Activated CD8-positive, alpha-beta T cell treated with anti-CD3 and anti-CD28 coated beads for 36 hours (primary cell): ENCODE data around the gene MBNL1. TPM values are rescaled to one million over a fixed set of nuclear protein-coding genes. Genes with fewer than 3 reads are reported as not detected.
"Not testable (repeated sequence)": the region's sequence is repeated elsewhere in the genome, so short reads cannot be mapped to it uniquely, and the experiment has no call there.

ENCODE experiments used
- ATAC-seq: fragments of 200-7000 bp; cut with Tn5 transposase; one replicate; pipeline ENCODE4 v1.10.0; 2021; ENCODE audit warnings: mild to moderate bottlenecking, moderate library complexity
- CTCF ChIA-PET: fragments of 350-600 bp; sonication (Branson Sonifier 250); formaldehyde crosslinking; loops from one replicate; lab custom pipeline; 2021; ENCODE audit warnings: antibody characterized with exemption; lab: Charles Lee
- POLR2A ChIA-PET: fragments of 350-600 bp; sonication (Branson Sonifier 250); formaldehyde crosslinking; loops from one replicate; lab custom pipeline; 2021; ENCODE audit warnings: antibody characterized with exemption; lab: Charles Lee
- DNase-seq: peaks from one replicate; pipeline ENCODE4 v3.0.0-alpha.2; 2020
- H3K27ac Mint-ChIP-seq: one replicate; pipeline ENCODE4 v1.8.0; 2021; ENCODE audit warnings: mild to moderate bottlenecking, mixed read lengths
- H3K27me3 Mint-ChIP-seq: one replicate; pipeline ENCODE4 v1.8.0; 2021; ENCODE audit warnings: mixed read lengths
- H3K36me3 Mint-ChIP-seq: one replicate; pipeline ENCODE4 v1.8.0; 2021; ENCODE audit warnings: low read depth, mixed read lengths
- H3K4me1 Mint-ChIP-seq: one replicate; pipeline ENCODE4 v1.8.0; 2021; ENCODE audit warnings: low read depth, mixed read lengths
- H3K4me3 Mint-ChIP-seq: one replicate; pipeline ENCODE4 v1.8.0; 2021; ENCODE audit warnings: mild to moderate bottlenecking, moderate library complexity, mixed read lengths
- H3K9me3 Mint-ChIP-seq: one replicate; pipeline ENCODE4 v1.8.0; 2021; ENCODE audit warnings: mixed read lengths
- CTCF ChIP-seq: fragments of 200-600 bp; IDR thresholded peaks from one replicate; pipeline ENCODE4 v1.8.0; 2022; ENCODE audit warnings: antibody characterized with exemption, mild to moderate bottlenecking
- intact Hi-C: fragments of 100-400 bp; cut with micrococcal nuclease; formaldehyde crosslinking; loops from one replicate; pipeline ENCODE4 v1.10.0; 2022
- total RNA-seq, 2 experiments: library from RNA; stranded (reverse); gene quantifications; one replicate each; pipeline ENCODE4 v1.2.3, GENCODE V29; 2021

The MBNL1 gene
- total RNA-seq, 2 experiments from 2014 or later, result 341 to 360 TPM

- Mint-ChIP-seq H3K36me3 (peaks cover 59% of the 10 kb centered on the region), H3K27me3 (no peaks in the 10 kb centered on the region), H3K9me3 (peaks cover 2% of the 10 kb centered on the region), H3K4me3 (no peak overlapping the region), H3K27ac (no peak overlapping the region), H3K4me1 (peaks cover 66% of the 10 kb centered on the region)
- DNase-seq, result no peak
- TF ChIP-seq CTCF, result no peak
- ChIA-PET POLR2A (no interaction called here), CTCF (interaction anchor here (0.9 to 1.6 kb wide), 3 partner anchors 10 to 148 kb away, joined by 3 to 5 read pairs (median 4); no protein-coding TSS in a partner anchor)
- intact Hi-C loops, result no loop called here
- ATAC-seq, result no peak
Observed at GRCh38 chr3:152392272-152392880, 123.6 kb downstream of the MBNL1 start.

- DNase-seq (no peak), ATAC-seq (no peak)
- no peak for TF ChIP-seq CTCF
- intact Hi-C loops, result no loop called here
- Mint-ChIP-seq H3K27me3 (no peaks in the 10 kb centered on the region), H3K36me3 (peaks cover 57% of the 10 kb centered on the region), H3K4me1 (peaks cover 64% of the 10 kb centered on the region), H3K27ac (peak overlapping the region; percentile 66), H3K9me3 (peaks cover 2% of the 10 kb centered on the region), H3K4me3 (no peak overlapping the region)
- ChIA-PET POLR2A (no interaction called here), CTCF (interaction anchor here (1.0 to 1.1 kb wide), 2 partner anchors 49 to 89 kb away, joined by 3 read pairs; no protein-coding TSS in a partner anchor)
Observed at GRCh38 chr3:152394246-152394645, 125.5 kb downstream of the MBNL1 start.

- TF ChIP-seq CTCF, result no peak
- Mint-ChIP-seq H3K9me3 (peaks cover 2% of the 10 kb centered on the region), H3K27me3 (no peaks in the 10 kb centered on the region), H3K4me1 (peaks cover 69% of the 10 kb centered on the region), H3K27ac (peak overlapping the region; percentile 39), H3K4me3 (no peak overlapping the region), H3K36me3 (peaks cover 57% of the 10 kb centered on the region)
- ATAC-seq (no peak), DNase-seq (no peak)
- intact Hi-C loops, result no loop called here
- CTCF ChIA-PET, result interaction anchor here (0.8 kb wide), 1 partner anchor 48 kb away, joined by 3 read pairs; no protein-coding TSS in a partner anchor
- POLR2A ChIA-PET, result interaction anchor here (1.0 kb wide), 1 partner anchor 128 kb away, joined by 3 read pairs; no protein-coding TSS in a partner anchor
Observed at GRCh38 chr3:152395764-152396163, 127.0 kb downstream of the MBNL1 start.

- Mint-ChIP-seq H3K27ac (peak overlapping the region; percentile 2), H3K9me3 (peaks cover 2% of the 10 kb centered on the region), H3K27me3 (no peaks in the 10 kb centered on the region), H3K4me1 (peaks cover 70% of the 10 kb centered on the region), H3K4me3 (no peak overlapping the region), H3K36me3 (peaks cover 53% of the 10 kb centered on the region)
- intact Hi-C loops, result no loop called here
- ChIA-PET POLR2A (no interaction called here), CTCF (no interaction called here)
- no peak for TF ChIP-seq CTCF
- no peak for DNase-seq
- no peak for ATAC-seq
Observed at GRCh38 chr3:152396867-152397266, 128.1 kb downstream of the MBNL1 start.

- H3K4me3 Mint-ChIP-seq, H3K9me3 Mint-ChIP-seq, H3K27me3 Mint-ChIP-seq, ATAC-seq, intact Hi-C loops, DNase-seq, CTCF ChIA-PET, POLR2A ChIA-PET: not testable (repeated sequence)
- peak overlapping the region; percentile 27 for H3K27ac Mint-ChIP-seq
- peaks cover 57% of the 10 kb centered on the region for H3K36me3 Mint-ChIP-seq
- peaks cover 73% of the 10 kb centered on the region for H3K4me1 Mint-ChIP-seq
Observed at GRCh38 chr3:152397348-152397747, 128.6 kb downstream of the MBNL1 start.
